ENCODE measurements around the gene FABP2. TPM values are rescaled to one million over a fixed set of nuclear protein-coding genes. Genes with fewer than 3 reads are reported as not detected.
"Not testable (repeated sequence)": the region's sequence is repeated elsewhere in the genome, so short reads cannot be mapped to it uniquely, and the experiment has no call there.

Gene FABP2
- total and polyA plus RNA-seq, 2 of the 8 experiments (the other 6 are each of a cell fraction or from before 2014, with no cell fraction given) = not detected

DNA sequence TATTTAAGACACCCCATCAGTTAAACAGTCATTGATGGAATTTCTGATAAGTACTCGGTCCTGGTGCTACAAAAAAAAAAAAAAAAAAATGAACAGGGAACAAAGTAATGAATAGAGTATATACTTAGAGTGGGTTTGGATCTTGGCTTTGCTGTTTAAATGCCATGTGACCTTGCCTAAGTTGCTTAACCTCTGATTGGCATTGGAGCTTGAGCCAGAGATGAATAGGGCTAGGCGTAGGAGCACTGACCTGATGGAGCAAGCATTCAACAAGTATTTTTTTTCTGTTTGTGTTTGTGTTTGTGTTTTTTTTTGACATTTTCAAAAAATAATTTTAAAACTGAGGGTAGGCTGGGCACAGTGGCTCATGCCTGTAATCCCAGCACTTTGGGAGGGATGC is 37.9 kb upstream of the FABP2 start:
- H2BK15ac ChIP-seq (ENCODE audit: low read length); H2BK20ac ChIP-seq (ENCODE audit: low read length); H3K18ac ChIP-seq (ENCODE audit: extremely low read depth, low read length); H3K27ac ChIP-seq (ENCODE audit: low read depth, low read length); H3K4me1 ChIP-seq (replicated peaks in 1 of 4; ENCODE audit: control insufficient read depth in 3 of 4, insufficient read depth in 4 of 4, low read length in 3 of 4); H2BK5ac ChIP-seq (ENCODE audit: low read depth, low read length); H4K8ac ChIP-seq (ENCODE audit: extremely low read depth, insufficient read depth, low read length); H3K9ac ChIP-seq (replicated peaks in 1 of 4; ENCODE audit: extremely low read depth in 1 of 4, low read depth in 3 of 4, low read length in 3 of 4); H3K36me3 ChIP-seq (ENCODE audit: control insufficient read depth in 2 of 4, insufficient read depth in 4 of 4, low read length in 3 of 4); H4K91ac ChIP-seq (replicated peaks; ENCODE audit: insufficient read length, low read length); H2BK120ac ChIP-seq (replicated peaks; ENCODE audit: low read depth, low read length); H3K56ac ChIP-seq (replicated peaks; ENCODE audit: insufficient read length, low read depth, low read length); H3K23me2 ChIP-seq (ENCODE audit: low read depth, low read length); H4K20me1 ChIP-seq (replicated peaks in 1 of 2; ENCODE audit: control insufficient read depth in 1 of 2, insufficient read depth in 2 of 2, low read length in 2 of 2); H3K79me1 ChIP-seq (ENCODE audit: low read depth, low read length); H3K4me3 ChIP-seq (ENCODE audit: extremely low read depth in 1 of 4, insufficient read depth in 2 of 4, low read depth in 3 of 4, low read length in 4 of 4); H3K79me2 ChIP-seq (ENCODE audit: control insufficient read depth in 1 of 2, insufficient read depth in 2 of 2, low read length in 2 of 2); FAIRE-seq; H2AFZ ChIP-seq (ENCODE audit: low read length); H2AK5ac ChIP-seq (ENCODE audit: low read depth, low read length); H3K23ac ChIP-seq (ENCODE audit: insufficient read length); H3K27me3 ChIP-seq (replicated peaks in 1 of 4; ENCODE audit: control insufficient read depth in 3 of 4, extremely low read depth in 1 of 4, insufficient read depth in 3 of 4, low read length in 3 of 4); H3K14ac ChIP-seq (ENCODE audit: insufficient read length); DNase-seq (ENCODE audit: low read depth in 1 of 2, low spot score in 2 of 2); H4K5ac ChIP-seq (ENCODE audit: insufficient read length, low read depth, low read length); H3K9me3 ChIP-seq (ENCODE audit: insufficient read depth in 2 of 2, low read depth in 1 of 2, low read length in 1 of 2); CTCF ChIA-PET (ENCODE audit: partially characterized antibody); H3K4ac ChIP-seq (replicated peaks; ENCODE audit: insufficient read length, low read depth, low read length); H3K4me2 ChIP-seq (ENCODE audit: insufficient read depth in 1 of 2, low read depth in 2 of 2, low read length in 2 of 2); H2BK12ac ChIP-seq (ENCODE audit: low read depth, low read length): not testable (repeated sequence)
- POLR2A ChIA-PET (ENCODE audit: partially characterized antibody) = interaction anchor here (0.6 kb wide), 1 partner anchor 643 kb away, joined by 3 read pairs; no protein-coding TSS in a partner anchor
- 93% methylated on average over 2 of the region's 2 CpGs; no CpG with 5 or more reads in 1 of the 2 experiments for whole genome bisulfite sequencing, 2 experiments (ENCODE audit: extremely low coverage in 1 of 2, insufficient coverage in 1 of 2, insufficient read length in 1 of 2, insufficient replicate concordance in 2 of 2, low coverage in 1 of 2, low lambda C conversion rate in 2 of 2, missing lambda C conversion rate in 1 of 2)

DNA sequence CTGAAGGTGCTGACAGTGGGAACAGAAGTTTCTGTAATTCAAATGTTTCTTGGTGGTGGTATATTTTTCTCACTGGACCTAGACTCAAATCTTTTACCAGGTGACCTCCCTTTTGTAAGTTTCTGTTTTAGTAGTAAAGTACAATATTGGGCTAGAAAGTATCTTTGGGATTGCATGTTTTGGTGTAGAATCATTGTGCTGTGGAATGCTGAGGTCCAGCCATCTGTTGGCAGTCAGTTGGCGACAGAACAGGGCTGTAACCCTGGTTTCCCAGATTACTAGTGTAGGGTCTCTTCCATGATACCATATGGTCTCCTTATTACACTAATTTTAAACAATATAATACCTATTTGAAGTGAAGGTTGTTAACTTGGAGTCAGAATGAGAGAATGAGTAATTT is 34.9 kb upstream of the FABP2 start:
- H3K4me3 ChIP-seq (ENCODE audit: extremely low read depth in 1 of 4, insufficient read depth in 2 of 4, low read depth in 3 of 4, low read length in 4 of 4); H3K79me1 ChIP-seq (ENCODE audit: low read depth, low read length); H3K56ac ChIP-seq (replicated peaks; ENCODE audit: insufficient read length, low read depth, low read length); H2BK20ac ChIP-seq (ENCODE audit: low read length); H3K4me1 ChIP-seq (replicated peaks in 1 of 4; ENCODE audit: control insufficient read depth in 3 of 4, insufficient read depth in 4 of 4, low read length in 3 of 4); H2BK120ac ChIP-seq (replicated peaks; ENCODE audit: low read depth, low read length); H3K27me3 ChIP-seq (replicated peaks in 1 of 4; ENCODE audit: control insufficient read depth in 3 of 4, extremely low read depth in 1 of 4, insufficient read depth in 3 of 4, low read length in 3 of 4); DNase-seq (ENCODE audit: low read depth in 1 of 2, low spot score in 2 of 2); H3K23ac ChIP-seq (ENCODE audit: insufficient read length); H2BK12ac ChIP-seq (ENCODE audit: low read depth, low read length); H4K8ac ChIP-seq (ENCODE audit: extremely low read depth, insufficient read depth, low read length); H2BK15ac ChIP-seq (ENCODE audit: low read length); H3K4ac ChIP-seq (replicated peaks; ENCODE audit: insufficient read length, low read depth, low read length); H3K4me2 ChIP-seq (ENCODE audit: insufficient read depth in 1 of 2, low read depth in 2 of 2, low read length in 2 of 2); H3K36me3 ChIP-seq (ENCODE audit: control insufficient read depth in 2 of 4, insufficient read depth in 4 of 4, low read length in 3 of 4); CTCF ChIA-PET (ENCODE audit: partially characterized antibody); H4K20me1 ChIP-seq (replicated peaks in 1 of 2; ENCODE audit: control insufficient read depth in 1 of 2, insufficient read depth in 2 of 2, low read length in 2 of 2); H4K91ac ChIP-seq (replicated peaks; ENCODE audit: insufficient read length, low read length); POLR2A ChIA-PET (ENCODE audit: partially characterized antibody); H3K18ac ChIP-seq (ENCODE audit: extremely low read depth, low read length); H3K9ac ChIP-seq (replicated peaks in 1 of 4; ENCODE audit: extremely low read depth in 1 of 4, low read depth in 3 of 4, low read length in 3 of 4); H3K14ac ChIP-seq (ENCODE audit: insufficient read length); H3K23me2 ChIP-seq (ENCODE audit: low read depth, low read length); H3K79me2 ChIP-seq (ENCODE audit: control insufficient read depth in 1 of 2, insufficient read depth in 2 of 2, low read length in 2 of 2); H2BK5ac ChIP-seq (ENCODE audit: low read depth, low read length); H4K5ac ChIP-seq (ENCODE audit: insufficient read length, low read depth, low read length); H3K9me3 ChIP-seq (ENCODE audit: insufficient read depth in 2 of 2, low read depth in 1 of 2, low read length in 1 of 2); FAIRE-seq; H2AK5ac ChIP-seq (ENCODE audit: low read depth, low read length); H3K27ac ChIP-seq (ENCODE audit: low read depth, low read length); H2AFZ ChIP-seq (ENCODE audit: low read length): not testable (repeated sequence)
- 96% methylated on average over 1 of the region's 1 CpG; no CpG with 5 or more reads in 1 of the 2 experiments for WGBS, 2 experiments (ENCODE audit: extremely low coverage in 1 of 2, insufficient coverage in 1 of 2, insufficient read length in 1 of 2, insufficient replicate concordance in 2 of 2, low coverage in 1 of 2, low lambda C conversion rate in 2 of 2, missing lambda C conversion rate in 1 of 2)

All from H1 (cell line).